ENCODE results near the gene AGAP1.

- TF ChIP-seq POLR2A (IDR thresholded peaks at IDR 0.05) (no peak), CTCF (IDR thresholded peaks at IDR 0.05) (no peak)
Observed at GRCh38 chr2:236155406-236155805, 661.6 kb downstream of the AGAP1 start.

All from uterus (tissue), 2 donors.